Adrenal gland (tissue), 12 donors: ENCODE results near the gene ZFHX2. TPM values are rescaled to one million over a fixed set of nuclear protein-coding genes. Genes with fewer than 3 reads are reported as not detected.

Experiments
- DNase-seq, 7 donors: peaks; one replicate each; pipeline ENCODE4 v3.0.0-alpha.2; 2019 to 2020
- H3K27ac ChIP-seq, 5 donors: fragments of 200-600 bp; sonication (generic) in 4 of 5; 1 replicate in 3 of 5; 2 replicates in 2 of 5; pipeline versions ENCODE4 v1.5.1 to v1.8.0; 2016 to 2020; ENCODE audit warnings: mild to moderate bottlenecking in 1 of 5
- H3K27me3 ChIP-seq: fragments of 200-600 bp; 2 replicates; pipeline ENCODE4 v1.8.0; 2021
- H3K36me3 ChIP-seq, 2 donors: fragments of 200-600 bp; replicated peaks in 1 of 2; 1 replicate in 1 of 2; 2 replicates in 1 of 2; pipeline versions ENCODE4 v1.5.1 to v1.8.0; 2018 to 2022
- H3K4me1 ChIP-seq, 2 donors: fragments of 200-600 bp; replicated peaks in 1 of 2; 1 replicate in 1 of 2; 2 replicates in 1 of 2; pipeline versions ENCODE4 v1.5.1 to v1.8.0; 2018 to 2021
- H3K4me3 ChIP-seq, 4 donors: fragments of 200-600 bp; sonication (generic) in 3 of 4; one replicate each; pipeline ENCODE4 v1.5.1; 2016 to 2018
- H3K9me3 ChIP-seq, 3 donors: fragments of 200-600 bp; sonication (generic) in 1 of 3; replicated peaks in 1 of 3; 1 replicate in 2 of 3; 2 replicates in 1 of 3; pipeline versions ENCODE4 v1.5.1 to v1.8.0; 2016 to 2021
- POLR2A ChIP-seq, 2 donors: fragments of 450-650 bp; IDR thresholded peaks; one replicate each; pipeline ENCODE4 v1.6.1; 2017; ENCODE audit warnings: antibody characterized with exemption in 2 of 2, mild to moderate bottlenecking in 2 of 2, moderate library complexity in 1 of 2
- WGBS, 4 donors: extraction: QIAGEN DNeasy Blood & Tissue Kit in 2 of 4; methylation state at CpG; one replicate each; pipeline versions ENCODE4 v1.1.5 to v1.1.7; 2013 to 2017; 5-methylcytosine and 5-hydroxymethylcytosine counted together
- intact Hi-C, 2 donors: fragments of 100-400 bp; cut with DNase I; formaldehyde crosslinking; loops; one replicate each; pipeline versions ENCODE4 v1.14.1 to v1.15.0; 2022 to 2023
- polyA plus RNA-seq, 3 donors: library from polyadenylated mRNA; stranded (reverse); fragments of 200-250 nt in 2 of 3; fragments of 350-450 nt in 1 of 3; fragmentation: Illumina TruSeq in 1 of 3; extraction: RNeasy Lipid Tissue Mini Kit (QIAGEN cat#74804) in 1 of 3; gene quantifications; one replicate each; pipeline ENCODE4 v1.2.3, GENCODE V29; 2013 to 2014
- total RNA-seq, 9 donors: library from RNA; depleted of rRNA in 4 of 9; stranded (reverse); fragments of >200 nt in 4 of 9; fragments of 120-200 nt in 1 of 9; fragmentation: NEBNext Ultra II Directional in 1 of 9; extraction: Animal tissue kit (Norgen Biotek cat#: 25700) in 1 of 9; gene quantifications; one replicate each; pipeline versions ENCODE4 v1.1.0 to v1.2.4, GENCODE V29; 2013 to 2023
- TF ChIP-seq, protein P1 (sequence below), 6 experiments: fragments of 450-650 bp in 4 of 6; fragments of 200-600 bp in 2 of 6; sonication (generic) in 1 of 6; IDR thresholded peaks; 1 replicate in 5 of 6; 2 replicates in 1 of 6; pipeline versions ENCODE4 v1.5.1 to v1.8.0; 2016 to 2021; ENCODE audit warnings: antibody characterized with exemption in 6 of 6, mild to moderate bottlenecking in 2 of 6, moderate library complexity in 1 of 6
- donor health status: healthy with polysubstance abuse.
- donor health status: Bipolar disorder and iron deficiency.
- donor health status: DM: yes; HTN: yes; CAD: no.
- donor health status: DM: no; HTN: no; CAD: no.
- donor health status: DM: no; HTN: no; CAD: no.
- donor health status: DM: yes; HTN: yes; CAD: no.

The ZFHX2 gene
- total and polyA plus RNA-seq, 12 donors: 0.54 to 9.7 (median 2.3) TPM

- no peak for TF ChIP-seq POLR2A (IDR thresholded peaks at IDR 0.05)
- TF ChIP-seq, protein P1, sequence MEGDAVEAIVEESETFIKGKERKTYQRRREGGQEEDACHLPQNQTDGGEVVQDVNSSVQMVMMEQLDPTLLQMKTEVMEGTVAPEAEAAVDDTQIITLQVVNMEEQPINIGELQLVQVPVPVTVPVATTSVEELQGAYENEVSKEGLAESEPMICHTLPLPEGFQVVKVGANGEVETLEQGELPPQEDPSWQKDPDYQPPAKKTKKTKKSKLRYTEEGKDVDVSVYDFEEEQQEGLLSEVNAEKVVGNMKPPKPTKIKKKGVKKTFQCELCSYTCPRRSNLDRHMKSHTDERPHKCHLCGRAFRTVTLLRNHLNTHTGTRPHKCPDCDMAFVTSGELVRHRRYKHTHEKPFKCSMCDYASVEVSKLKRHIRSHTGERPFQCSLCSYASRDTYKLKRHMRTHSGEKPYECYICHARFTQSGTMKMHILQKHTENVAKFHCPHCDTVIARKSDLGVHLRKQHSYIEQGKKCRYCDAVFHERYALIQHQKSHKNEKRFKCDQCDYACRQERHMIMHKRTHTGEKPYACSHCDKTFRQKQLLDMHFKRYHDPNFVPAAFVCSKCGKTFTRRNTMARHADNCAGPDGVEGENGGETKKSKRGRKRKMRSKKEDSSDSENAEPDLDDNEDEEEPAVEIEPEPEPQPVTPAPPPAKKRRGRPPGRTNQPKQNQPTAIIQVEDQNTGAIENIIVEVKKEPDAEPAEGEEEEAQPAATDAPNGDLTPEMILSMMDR (IDR thresholded peaks at IDR 0.05): no peak
- H3K27me3 ChIP-seq: peaks cover 32% of the 10 kb centered on the region
- no peak overlapping the region for H3K4me3 ChIP-seq
- no peaks in the 10 kb centered on the region for H3K36me3 ChIP-seq
- H3K27ac ChIP-seq: peak overlapping the region in 1 of 5 donors; percentile 30
- 62 to 85% (median 65%) methylated on average over 3 of the region's 3 CpGs for WGBS, 4 donors
- intact Hi-C loops: no loop called here
- H3K9me3 ChIP-seq: no peaks in the 10 kb centered on the region
- H3K4me1 ChIP-seq: peaks cover 0 to 4% of the 10 kb centered on the region in 2 donors
- no peak for DNase-seq
Measured at GRCh38 chr14:23579311-23579630, 27.7 kb upstream of the ZFHX2 start.

DNA sequence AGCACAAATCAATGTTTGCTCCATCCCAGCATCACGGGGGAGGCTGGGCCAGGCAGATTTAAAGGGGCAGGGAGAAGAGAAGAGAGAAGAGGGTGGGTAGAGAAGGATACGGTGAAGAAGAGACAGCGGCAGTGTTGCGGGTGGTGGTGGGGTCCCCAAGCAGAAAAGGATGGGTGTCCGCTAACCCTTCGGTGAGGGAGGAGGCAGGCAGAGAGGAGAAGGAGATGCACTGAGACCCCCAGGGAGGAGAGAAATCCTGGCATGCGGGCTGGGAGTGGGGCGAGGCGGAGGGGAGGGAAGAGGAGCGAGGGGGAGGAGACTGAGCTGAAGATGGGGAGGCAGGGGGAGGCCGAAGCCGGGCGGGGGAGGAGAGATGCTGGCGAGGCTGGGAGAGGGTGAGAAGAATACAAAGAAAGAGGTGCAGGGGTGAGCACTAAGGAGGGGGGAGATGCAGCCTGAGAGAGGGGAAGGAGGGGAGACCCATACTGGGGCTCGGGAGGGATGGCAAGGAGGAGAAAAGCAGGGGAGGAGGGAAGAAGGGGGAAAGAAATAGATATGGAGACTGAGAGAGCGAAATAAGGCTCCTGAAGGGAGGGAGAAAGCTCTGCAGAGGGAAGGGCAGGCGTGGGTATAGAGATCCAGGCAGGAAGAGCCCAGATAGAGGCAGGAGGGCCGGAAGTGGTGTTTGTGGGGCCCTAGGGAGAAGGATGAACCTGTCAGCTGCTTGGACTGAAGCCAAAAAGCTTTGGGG is 27.2 kb upstream of the ZFHX2 start, which contains the start of gene JPH4:
JPH4 (minus strand) TSS at position 231 of the 751 bp plus-strand sequence. CDS start 1,337 bp downstream, outside the sequence.
- intact Hi-C loops: no loop called here
- Histone ChIP-seq H3K4me3 (no peak within 1 kb of the TSS), H3K4me1 (peaks cover 0 to 4% of the 10 kb centered on the region in 2 donors), H3K27me3 (peaks cover 32% of the 10 kb centered on the region), H3K36me3 (no peaks in the 10 kb centered on the region), H3K9me3 (no peaks in the 10 kb centered on the region), H3K27ac (peak within 1 kb of the TSS in 1 of 5 donors; percentile 30)
- TF ChIP-seq POLR2A (IDR thresholded peaks at IDR 0.05): no peak
- TF ChIP-seq, protein P1 (IDR thresholded peaks at IDR 0.05): no peak
- WGBS, 4 donors: 18 to 25% (median 23%) methylated on average over 18 of the region's 18 CpGs
- DNase-seq: peak in 1 of 7 donors; percentile 65

- Histone ChIP-seq H3K4me1 (peaks cover 0 to 9% of the 10 kb centered on the region in 2 donors), H3K36me3 (no peaks in the 10 kb centered on the region), H3K27me3 (peaks cover 32% of the 10 kb centered on the region), H3K4me3 (no peak overlapping the region), H3K27ac (peak overlapping the region in 1 of 5 donors; percentile 30), H3K9me3 (no peaks in the 10 kb centered on the region)
- WGBS, 4 donors: 2 to 6% (median 3%) methylated on average over 5 to 24 of the region's 24 CpGs
- no peak for TF ChIP-seq POLR2A (IDR thresholded peaks at IDR 0.05)
- TF ChIP-seq, protein P1 (IDR thresholded peaks at IDR 0.05): no peak
- no peak for DNase-seq
- intact Hi-C loops: no loop called here
Measured at GRCh38 chr14:23577710-23578392, 26.3 kb upstream of the ZFHX2 start.

GRCh38 chr14:23577004-23577681 is 25.6 kb upstream of the ZFHX2 start:
- Histone ChIP-seq H3K4me3 (peak overlapping the region in 1 of 4 donors; percentile 31), H3K9me3 (no peaks in the 10 kb centered on the region), H3K27ac (peak overlapping the region in 1 of 5 donors; percentile 30), H3K27me3 (peaks cover 32% of the 10 kb centered on the region), H3K36me3 (no peaks in the 10 kb centered on the region), H3K4me1 (peaks cover 0 to 9% of the 10 kb centered on the region in 2 donors)
- no peak for TF ChIP-seq POLR2A (IDR thresholded peaks at IDR 0.05)
- TF ChIP-seq, protein P1 (IDR thresholded peaks at IDR 0.05): no peak
- intact Hi-C loops: no loop called here
- peak in 5 of 7 donors; percentile 15 to 64 (median 36) for DNase-seq
- WGBS, 4 donors: 3 to 10% (median 4%) methylated on average over 9 to 67 of the region's 67 CpGs
